HG03565 (cell line): ENCODE data around the gene NFATC3.

Experiments
- ATAC-seq: cut with Tn5 transposase; IDR thresholded peaks from one replicate; pipeline ENCODE4 v1.9.1; 2021; ENCODE audit warnings: mild to moderate bottlenecking, moderate library complexity; ENCODE audit not compliant: unreplicated experiment

Gene NFATC3

DNA sequence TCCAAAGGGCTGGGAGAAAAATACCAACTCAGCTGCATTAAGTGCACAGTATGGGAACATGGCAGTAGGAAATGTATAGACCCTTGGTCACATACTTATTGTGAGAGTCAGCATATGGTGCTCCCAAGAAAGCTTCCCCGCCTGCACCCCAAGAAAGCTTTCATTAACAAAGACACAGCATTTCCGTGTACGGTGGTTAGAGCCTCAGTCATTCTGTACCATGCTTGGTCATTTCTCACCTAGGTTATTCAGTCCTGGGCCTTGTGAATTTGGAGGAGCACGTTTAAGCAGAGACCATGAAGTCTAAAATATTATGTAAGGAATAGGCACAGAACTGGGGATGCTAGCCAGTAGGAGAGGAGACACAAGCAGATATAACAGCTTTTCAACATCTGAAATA lies 94.7 kb downstream of the NFATC3 start:
- no peak for ATAC-seq

DNA sequence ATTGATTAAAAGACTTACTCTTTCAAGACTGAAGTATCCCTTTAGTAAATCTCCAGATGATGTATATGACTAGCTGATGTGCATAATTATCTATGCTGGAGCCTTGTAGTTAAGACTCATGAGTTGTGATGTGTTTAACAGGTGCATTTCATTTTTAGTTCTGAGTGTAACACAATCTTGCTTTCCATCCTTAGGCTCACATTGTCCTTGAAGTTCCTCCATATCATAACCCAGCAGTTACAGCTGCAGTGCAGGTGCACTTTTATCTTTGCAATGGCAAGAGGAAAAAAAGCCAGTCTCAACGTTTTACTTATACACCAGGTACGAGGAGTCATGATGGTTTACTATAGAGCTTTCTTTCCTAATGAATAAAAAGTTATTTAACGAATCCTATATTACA lies 97.9 kb downstream of the NFATC3 start:
- ATAC-seq: no peak

DNA sequence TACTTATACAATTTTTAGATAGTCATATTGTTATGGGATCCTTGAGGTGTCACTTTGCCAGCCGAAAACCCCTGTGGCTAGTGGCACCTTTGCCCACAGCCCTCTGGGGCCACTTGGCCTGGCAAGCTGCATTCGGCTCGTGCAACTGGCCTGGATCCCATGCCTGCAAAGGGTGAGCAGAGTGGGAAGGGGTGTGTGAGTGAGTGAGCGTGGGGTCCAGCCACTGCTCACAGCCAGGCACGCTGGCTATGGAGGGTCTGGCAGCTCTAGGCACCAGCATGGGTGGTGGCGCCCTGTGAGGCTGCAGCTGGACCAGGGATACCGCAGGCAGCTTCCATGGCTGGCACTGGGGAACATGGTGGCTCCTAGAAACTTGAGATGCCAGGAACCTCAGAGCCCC lies 101.7 kb downstream of the NFATC3 start:
- ATAC-seq: no peak

DNA sequence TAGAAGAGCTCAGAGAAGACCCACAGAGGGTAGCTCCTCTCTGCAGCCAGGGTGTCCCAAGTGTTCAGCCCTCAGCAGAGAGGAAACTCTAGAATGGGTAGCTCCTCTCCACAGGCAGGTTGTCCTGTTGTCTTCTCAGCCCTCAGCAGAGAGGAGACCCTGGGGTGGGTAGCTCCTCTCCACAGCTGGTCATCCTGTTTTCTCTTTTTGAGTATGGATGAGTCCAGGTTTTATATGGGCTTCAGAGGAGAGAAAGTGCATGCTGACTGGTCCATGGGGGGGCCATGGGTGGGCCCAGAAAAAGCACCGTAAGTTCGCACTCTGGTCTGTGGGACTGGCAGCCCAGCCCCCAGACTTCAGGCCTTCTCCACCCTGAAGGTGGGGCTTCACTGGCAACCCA lies 102.3 kb downstream of the NFATC3 start:
- ATAC-seq: no peak

DNA sequence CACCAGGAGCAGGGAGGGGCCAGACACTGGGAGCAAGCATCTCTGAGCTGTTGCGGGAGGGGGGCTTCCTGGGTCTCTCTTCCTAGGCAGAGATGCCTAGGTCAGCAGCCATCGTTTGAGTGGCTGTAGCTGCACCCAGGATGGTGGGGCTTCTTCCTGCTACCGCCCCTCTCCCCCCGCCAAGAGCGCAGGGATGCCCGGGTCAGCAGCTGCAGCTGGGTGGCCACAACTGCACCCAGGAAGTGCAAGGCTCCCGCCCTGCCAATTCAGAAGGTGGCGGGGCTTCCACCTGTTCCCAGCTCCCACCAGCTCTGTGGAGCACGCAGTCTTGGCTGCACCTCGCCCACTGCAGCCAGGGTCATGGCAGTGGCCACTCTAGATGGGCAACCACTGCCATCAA lies 103.0 kb downstream of the NFATC3 start:
- no peak for ATAC-seq

DNA sequence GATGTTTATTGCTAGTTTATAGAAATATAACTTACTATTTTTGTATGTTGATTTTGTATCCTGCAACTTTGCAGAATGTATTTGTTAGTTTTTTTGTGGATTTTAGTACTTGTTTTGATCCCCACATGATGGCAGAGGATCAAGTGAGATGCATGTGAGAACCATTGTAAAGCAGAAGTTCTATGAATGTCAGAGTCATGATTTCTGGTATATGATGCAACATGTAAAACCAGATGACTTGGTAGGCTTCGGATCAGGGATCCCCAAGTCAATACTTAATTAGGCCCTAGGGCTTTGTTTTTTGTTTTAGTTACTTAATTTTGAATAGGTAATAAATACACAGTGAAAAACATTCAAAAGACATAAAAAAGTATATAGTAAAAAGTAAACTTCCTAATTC lies 104.9 kb downstream of the NFATC3 start:
- ATAC-seq: no peak

DNA sequence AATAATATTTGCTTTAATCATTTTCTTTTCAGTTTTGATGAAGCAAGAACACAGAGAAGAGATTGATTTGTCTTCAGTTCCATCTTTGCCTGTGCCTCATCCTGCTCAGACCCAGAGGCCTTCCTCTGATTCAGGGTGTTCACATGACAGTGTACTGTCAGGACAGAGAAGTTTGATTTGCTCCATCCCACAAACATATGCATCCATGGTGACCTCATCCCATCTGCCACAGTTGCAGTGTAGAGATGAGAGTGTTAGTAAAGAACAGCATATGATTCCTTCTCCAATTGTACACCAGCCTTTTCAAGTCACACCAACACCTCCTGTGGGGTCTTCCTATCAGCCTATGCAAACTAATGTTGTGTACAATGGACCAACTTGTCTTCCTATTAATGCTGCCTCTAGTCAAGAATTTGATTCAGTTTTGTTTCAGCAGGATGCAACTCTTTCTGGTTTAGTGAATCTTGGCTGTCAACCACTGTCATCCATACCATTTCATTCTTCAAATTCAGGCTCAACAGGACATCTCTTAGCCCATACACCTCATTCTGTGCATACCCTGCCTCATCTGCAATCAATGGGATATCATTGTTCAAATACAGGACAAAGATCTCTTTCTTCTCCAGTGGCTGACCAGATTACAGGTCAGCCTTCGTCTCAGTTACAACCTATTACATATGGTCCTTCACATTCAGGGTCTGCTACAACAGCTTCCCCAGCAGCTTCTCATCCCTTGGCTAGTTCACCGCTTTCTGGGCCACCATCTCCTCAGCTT lies 105.8 kb downstream of the NFATC3 start:
- ATAC-seq: no peak

DNA sequence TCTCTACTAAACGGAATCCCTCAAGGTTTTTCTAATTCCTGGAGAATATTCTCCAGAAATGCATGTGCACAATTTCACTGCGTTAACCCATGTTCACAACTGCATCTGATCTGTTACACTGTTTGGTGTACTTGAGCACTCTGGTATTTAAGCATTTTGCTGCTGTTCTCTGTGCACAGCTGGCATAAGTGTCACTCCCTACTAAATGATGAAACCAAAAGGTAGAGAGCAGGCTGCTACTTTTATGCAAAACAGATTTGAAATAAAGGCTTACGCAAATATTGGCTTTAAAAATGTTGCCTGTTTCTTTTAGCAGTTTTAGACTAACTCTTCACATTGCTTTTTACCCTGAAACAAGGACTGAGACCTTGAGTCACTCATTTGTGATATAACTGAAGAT lies 109.1 kb downstream of the NFATC3 start:
- ATAC-seq: no peak

DNA sequence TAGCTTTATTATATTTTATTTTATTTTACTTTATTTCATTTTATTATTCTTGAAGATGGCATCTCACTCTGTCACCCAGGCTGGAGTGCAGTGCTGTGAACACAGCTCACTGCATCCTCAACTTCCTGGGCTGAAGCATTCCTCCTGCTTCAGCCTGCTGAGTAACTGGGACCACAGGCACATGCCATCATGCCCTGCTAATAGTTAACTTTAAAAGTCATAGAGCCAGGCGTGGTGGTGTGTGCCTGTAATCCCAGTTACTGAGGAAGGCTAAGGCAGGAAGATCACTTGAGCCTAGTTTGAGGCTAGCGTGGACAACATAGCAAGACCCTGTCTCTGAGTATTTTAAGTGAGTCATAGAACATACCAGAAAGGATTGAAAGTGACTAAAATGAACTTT lies 112.1 kb downstream of the NFATC3 start:
- ATAC-seq: no peak

DNA sequence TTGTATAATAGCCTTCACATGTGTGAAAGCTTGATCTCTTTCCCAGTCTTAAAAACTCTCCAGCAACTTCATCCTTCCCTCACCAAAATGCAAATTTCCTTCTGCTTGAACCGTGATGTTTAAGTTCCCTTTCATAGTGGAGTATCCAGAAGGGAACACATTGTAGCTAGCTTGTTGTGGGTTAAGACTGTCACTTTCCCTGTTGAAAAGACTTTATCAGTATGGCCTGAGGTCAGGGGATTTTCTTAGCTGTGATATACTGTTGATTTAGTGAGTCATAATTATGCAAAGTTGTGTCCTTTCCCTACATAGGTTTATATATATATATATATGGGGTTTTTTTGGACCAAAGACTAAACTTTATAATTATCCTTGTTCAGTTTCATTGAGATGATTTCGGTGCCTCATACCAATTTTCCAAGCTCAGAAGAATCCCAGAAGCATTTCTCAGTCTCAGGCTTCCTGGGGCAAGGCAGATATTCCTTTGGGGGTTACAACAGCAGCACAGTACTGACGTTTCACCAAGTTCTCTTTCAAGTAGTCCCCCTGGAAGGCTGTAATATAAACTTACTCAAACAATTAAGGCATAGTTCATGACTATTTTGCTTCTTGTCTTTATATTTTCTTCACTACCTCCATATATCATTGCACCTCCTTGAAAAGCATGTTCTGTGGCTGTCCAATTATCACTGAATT lies 115.1 kb downstream of the NFATC3 start:
- no peak for ATAC-seq

DNA sequence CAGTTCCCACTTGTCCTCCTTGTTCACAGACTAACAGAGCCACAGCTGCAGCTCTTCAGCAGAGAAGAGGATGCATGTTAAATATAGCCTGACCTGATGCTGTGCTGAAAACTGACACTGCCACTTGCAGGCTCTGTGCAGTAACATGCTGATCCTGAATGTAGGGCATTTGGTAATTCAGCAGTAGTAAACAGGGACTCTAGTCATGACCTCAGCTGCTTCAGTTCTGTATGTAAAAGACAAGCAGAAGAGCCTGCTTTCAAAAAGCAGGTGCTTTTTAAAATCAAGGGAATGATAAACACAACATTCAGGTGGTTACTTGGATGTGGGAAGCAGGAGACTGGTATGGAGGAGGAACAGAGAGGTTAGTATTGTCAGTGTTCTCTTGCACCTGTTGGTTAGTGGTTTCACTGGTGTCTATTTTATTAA lies 116.9 kb downstream of the NFATC3 start:
- ATAC-seq: no peak

DNA sequence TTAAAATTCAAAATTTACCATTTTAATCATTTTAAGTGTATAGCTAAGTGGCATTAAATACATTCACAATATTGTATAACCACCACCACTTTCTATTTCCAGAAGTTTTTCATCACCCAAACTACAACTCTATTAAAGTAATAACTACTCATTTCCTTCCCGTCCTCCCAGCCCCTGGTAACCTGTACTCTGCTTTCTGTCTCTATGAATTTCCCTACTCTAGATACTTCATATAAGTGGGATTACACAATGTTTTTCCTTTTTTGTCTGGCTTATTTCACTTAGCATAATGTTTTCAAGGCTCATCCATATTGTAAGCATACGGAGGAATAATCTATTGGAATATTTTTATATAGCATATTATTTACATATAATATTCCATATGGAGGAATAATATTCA lies 121.1 kb downstream of the NFATC3 start:
- no peak for ATAC-seq

DNA sequence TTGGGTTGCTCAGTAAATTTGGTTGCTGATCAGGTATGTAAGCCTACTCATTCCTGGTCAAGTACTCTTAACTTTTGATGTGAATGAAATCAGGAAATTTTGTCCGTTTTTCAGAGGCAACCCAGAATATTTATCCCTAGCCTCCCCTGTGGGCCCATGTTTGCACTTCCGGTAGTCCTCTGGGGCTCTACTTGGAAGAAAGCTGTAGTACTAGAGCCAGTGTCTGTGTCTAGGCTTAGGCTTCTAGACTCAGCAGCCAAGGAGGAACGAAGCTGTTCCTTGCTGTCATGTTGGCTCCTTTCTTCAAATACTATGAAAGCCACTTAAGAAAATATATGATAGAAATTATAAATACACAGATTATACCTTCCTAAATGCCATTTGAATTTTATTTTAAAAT lies 129.6 kb downstream of the NFATC3 start:
- no peak for ATAC-seq

DNA sequence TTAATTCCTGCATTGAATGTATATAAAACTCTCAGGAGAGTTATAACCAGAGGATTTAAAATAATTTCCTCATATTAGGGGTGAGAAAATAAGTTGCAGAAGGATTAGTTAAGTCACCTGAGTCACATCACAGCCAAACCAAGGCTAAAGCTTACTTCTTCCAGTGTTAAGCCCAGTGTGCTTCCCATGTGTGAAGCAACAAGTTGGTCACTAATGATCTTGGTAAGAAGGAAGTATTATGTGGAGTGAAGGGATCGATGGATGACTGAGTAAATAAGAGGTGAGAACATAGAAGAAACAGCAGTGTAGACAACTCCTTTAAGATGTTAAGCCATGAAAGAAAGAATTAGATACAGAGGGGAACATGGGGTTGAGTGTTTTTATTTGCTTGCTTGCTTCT lies 130.1 kb downstream of the NFATC3 start:
- ATAC-seq: no peak

DNA sequence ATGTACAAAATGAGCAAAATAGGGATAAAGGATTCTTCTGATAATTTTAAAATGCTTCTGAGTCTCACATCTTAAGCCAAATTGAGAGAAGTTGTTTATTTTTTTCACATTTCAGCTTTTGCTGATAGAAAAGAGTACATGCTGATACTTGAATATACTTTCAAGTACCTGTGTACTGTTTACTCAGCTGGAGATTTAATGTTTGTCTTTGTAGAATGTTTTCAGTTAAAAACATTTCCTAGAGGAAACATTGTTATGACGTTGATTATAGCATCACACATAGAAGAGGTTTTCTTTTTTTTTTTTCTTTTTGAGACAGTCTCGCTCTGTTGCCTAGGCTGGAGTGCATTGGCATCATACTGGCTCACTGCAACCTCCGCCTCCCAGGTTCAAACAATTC lies 131.1 kb downstream of the NFATC3 start:
- ATAC-seq: no peak

DNA sequence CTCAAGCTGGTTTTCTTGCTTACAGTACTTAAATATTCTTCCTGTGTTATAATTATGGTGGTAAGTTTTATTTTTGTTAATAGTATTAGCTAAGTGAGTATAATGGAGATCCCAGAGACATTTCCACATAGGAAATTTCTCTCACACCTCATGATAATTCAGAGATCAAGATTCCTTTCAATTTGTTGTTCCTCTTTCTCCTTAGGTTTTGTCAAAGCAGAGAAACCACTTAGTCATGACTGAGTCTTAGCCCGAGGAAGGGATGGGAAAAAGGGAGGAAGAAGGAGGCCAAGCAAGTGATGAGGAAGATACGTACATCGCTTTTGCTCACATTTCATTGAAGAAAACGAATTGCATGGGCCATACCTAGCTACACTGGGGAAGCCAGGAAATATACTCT lies 132.3 kb downstream of the NFATC3 start:
- ATAC-seq: no peak

DNA sequence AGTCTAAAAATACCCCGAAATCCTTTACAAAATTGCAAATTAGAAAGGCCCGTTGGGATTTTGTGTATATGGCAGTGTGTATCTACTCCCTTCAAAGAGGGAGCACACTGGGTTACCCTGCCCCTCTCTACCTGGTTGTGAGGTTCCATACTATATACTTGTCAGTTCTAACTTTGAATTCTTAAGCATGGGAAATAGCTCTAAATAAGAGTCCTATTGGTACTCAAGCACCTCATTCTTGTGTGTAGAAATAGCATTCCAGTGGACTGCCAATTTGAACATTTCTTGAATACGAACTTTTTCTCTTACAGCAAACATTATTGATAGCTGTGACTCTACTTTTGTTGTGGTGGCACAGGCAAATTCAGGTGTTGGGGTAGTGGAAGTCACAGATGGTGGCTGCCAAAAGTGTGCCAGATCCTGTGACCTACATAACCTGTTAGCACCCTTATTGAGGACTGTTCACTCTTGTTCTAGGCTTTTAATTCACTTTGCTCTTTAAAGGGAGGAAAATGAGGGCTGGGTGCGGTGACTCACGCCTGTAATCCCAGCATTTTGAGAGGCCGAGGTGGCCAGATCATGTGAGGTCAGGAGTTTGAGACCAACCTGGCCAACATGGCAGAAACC lies 134.7 kb downstream of the NFATC3 start:
- no peak for ATAC-seq

DNA sequence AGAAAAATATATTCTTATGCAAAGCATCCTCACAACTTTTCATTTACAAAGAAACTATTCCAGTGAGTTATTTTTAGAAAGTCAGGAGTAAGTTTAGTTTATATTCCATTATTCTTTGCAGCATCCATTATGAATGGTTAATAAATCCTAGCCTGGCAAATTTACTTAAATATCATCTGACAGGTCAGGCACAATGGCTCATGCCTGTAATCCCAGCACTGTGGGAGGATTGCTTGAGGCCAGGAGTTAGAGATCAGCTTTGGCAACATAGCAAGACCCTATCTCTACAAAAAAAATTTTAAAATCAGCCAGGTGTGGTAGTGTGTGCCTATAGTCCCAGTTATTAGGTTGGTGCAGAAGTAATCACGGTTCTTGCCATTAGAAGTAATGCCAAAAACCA lies 137.9 kb downstream of the NFATC3 start:
- no peak for ATAC-seq

DNA sequence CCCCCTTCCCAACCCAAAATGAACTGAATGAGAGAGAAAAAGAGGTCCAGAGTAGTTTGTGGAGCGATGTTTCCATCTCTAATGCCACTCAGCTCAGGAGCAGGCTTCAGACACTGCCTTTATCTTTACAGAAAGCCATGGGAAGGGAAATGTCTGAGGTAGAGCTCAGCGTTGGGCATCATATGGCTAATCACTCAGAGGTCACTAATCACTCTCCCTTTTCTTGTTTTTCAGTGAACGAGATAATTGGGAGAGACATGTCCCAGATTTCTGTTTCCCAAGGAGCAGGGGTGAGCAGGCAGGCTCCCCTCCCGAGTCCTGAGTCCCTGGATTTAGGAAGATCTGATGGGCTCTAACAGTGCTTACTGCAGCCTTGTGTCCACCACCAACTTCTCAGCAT lies 140.9 kb downstream of the NFATC3 start:
- no peak for ATAC-seq

DNA sequence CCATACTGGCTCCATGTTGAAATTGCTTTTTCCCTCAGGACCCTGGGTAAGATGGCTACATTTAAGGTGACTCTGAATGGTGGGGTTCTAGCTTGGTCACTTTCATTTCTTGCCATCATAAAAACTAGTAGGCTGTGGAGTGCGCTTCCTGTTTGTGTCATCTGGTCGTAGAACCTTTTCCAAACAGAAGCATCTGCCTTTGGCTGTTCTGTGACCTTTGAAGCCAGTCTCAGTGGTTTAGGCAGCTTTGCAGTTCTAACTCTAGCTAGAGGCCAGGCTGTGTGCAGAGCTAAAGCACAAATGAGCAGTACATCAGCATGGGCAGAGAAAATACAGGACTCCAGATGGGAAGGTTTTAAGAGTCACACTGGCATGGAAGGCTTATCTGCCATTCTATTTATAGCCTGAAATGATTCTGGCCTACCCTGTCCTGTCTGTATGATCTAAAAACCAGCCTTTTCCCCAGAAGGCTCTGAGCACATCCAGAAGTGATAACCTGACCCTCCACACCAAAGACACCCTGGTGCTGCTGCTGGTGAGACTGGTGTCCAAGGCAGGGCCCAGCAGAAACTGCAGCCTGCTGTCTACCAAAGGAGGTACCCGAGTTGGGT lies 142.1 kb downstream of the NFATC3 start:
- no peak for ATAC-seq

DNA sequence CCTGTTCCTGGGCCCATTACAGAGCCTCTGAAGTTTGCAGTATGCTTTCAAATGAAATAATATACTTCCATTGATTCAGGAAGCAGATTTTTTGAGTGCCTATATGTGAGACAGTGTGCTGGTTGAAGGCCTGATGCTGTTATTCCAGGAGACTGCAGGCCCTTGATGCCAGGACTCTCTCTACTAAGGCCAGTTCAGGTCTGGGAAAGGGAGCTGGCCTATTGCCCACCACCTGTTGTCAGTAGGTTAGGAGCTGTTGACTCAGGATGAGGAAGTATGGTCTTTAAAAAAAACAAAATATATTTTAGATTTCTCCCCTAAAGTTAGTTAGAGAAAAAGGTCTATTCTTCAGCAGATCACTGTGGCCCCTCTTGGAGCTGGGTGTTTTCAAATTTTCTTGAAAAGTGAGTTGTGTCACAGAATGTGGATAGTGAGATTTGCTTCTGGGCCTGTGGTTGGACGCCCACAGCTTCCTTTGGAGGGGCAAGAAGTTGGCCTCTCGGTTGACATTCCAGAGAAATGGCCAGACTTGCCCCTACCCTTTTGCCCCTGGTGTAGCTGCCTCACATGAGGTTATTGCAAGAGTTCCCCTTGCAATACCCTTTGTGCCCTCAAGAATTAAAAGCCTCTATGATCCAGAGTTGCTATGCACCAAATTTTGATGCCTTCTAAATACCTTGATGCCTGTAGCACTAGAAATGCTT lies 142.8 kb downstream of the NFATC3 start:
- ATAC-seq: no peak
